ENCODE results near the gene PPP1R9B.

Gene PPP1R9B

DNA sequence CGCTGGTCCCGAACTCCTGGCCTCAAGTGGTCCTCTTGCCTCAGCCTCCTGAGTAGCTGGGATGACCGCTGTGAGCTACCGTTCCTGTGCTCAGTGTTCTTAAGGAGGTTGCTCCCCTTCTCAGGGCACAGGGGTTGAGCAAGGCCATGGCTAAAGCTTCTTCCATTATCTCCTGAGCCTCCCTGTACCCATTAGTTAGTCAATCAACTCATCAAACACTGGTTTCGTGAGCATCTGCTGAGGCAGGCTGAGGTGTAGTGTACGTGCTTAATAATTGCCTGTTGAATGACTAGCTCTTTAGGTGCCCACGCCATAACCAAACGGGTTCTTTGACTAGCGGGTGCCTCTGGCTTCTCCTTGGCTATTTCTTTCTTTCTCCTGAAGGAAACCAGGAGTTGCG, 27.0 kb upstream of the PPP1R9B start:
- no peak for DNase-seq (ENCODE audit: low spot score)
- TF ChIP-seq, protein P1, sequence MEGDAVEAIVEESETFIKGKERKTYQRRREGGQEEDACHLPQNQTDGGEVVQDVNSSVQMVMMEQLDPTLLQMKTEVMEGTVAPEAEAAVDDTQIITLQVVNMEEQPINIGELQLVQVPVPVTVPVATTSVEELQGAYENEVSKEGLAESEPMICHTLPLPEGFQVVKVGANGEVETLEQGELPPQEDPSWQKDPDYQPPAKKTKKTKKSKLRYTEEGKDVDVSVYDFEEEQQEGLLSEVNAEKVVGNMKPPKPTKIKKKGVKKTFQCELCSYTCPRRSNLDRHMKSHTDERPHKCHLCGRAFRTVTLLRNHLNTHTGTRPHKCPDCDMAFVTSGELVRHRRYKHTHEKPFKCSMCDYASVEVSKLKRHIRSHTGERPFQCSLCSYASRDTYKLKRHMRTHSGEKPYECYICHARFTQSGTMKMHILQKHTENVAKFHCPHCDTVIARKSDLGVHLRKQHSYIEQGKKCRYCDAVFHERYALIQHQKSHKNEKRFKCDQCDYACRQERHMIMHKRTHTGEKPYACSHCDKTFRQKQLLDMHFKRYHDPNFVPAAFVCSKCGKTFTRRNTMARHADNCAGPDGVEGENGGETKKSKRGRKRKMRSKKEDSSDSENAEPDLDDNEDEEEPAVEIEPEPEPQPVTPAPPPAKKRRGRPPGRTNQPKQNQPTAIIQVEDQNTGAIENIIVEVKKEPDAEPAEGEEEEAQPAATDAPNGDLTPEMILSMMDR (IDR thresholded peaks at IDR 0.05), result no peak
- H3K27ac ChIP-seq, result peak overlapping the region; percentile 93
- peak overlapping the region; percentile 23 for H3K4me3 ChIP-seq

DNA sequence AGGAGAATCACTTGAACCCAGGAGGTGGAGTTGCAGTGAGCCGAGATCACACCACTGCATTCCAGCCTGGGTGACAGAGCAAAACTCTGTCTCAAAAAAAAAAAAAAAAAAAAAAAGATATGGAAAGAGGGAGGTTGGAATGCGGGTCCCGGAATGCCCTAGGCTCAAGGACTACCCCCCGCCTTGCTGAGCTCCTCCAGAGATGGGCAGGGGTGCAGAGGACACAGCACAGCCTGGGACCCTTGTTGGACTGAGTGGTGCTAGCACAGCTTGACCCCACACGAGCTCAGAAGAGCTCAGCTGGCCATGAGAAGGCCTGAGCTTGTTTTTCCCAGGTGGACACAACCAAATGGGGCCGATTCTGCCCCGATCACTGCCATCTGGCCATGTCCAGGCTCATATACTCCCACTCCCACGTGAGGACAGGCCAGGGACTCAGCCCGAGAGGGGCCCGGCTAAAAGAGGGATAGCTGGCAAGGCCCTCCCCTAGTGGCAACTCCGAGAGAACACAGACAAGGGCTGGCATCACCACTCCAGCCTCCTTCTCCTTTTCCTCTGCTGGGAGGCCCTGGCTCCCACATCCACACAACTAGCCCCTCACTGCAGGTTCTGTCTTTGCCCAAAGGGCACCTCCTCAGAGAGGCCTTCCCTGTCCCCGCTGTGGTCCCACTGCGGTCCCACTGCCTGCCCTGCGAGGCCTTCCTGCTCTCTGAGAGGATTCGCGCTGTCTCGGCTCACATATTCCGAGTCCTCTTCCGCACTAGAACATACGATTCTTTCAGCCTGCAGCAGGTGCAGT, 26.3 kb upstream of the PPP1R9B start:
- no peak for DNase-seq (ENCODE audit: low spot score)
- Histone ChIP-seq H3K4me3 (no peak overlapping the region), H3K27ac (peak overlapping the region; percentile 93)
- TF ChIP-seq, protein P1 (IDR thresholded peaks at IDR 0.05), result no peak

DNA sequence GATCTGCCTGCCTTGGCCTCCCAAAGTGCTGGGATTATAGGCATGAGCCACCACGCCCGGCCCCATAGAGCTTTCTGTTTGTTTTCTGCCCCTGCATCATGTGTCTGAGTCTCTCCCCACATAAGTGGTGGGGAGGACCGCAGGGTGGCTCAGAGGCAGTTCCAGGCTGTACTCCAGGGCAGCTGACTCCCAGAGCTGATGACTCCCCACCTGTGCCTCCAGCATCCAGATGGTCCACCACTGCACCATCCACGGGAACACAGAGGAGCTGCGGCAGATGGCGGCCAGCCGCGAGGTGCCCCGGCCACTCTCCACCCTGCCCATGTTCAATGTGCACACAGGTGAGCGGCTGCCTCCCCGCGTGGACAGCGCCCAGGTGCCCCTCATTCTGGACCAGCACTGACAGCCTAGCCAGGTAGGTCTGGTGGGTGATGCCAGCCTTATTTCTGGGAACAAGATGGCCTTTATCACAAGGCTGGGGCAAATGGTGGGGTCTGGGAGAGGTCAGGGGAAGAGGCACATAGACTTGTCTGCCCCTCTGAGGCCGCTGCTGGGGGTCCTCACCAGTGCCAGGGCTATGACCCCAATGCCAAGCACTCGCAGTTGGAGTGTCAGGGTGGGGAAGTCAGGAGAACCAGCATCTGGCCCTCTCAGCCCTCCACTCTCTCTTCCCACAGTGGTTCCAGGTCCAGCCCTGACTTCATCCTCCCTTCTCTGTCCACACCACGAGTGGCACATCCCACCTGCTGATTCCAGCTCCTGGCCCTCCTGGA, 24.7 kb upstream of the PPP1R9B start:
- Histone ChIP-seq H3K4me3 (no peak overlapping the region), H3K27ac (peak overlapping the region; percentile 93)
- TF ChIP-seq, protein P1 (IDR thresholded peaks at IDR 0.05), result no peak
- DNase-seq (ENCODE audit: low spot score), result no peak

DNA sequence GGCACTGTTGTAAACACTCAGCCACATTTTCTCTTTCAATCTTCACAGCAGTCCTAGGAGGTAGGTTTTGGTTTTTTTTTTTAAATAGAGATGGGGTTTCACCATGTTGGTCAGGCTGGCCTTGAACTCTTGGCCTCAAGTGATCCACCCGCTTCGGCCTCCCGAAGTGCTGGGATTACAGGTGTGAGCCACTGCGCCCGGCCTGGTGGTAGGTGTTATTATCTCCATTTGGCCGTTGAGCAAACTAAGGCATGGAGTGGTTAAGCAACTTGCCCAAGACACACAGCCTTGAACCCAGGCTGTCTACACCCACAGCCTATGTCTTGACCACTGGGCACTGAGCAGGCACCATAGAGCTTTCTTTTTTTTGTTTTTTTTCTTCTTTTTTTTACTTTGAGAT, 24.0 kb upstream of the PPP1R9B start:
- Histone ChIP-seq H3K27ac (peak overlapping the region in 1 of 2 donors; percentile 93), H3K4me3 (no peak overlapping the region)
- TF ChIP-seq, protein P1 (IDR thresholded peaks at IDR 0.05), result no peak
- no peak for DNase-seq (ENCODE audit: low spot score)

DNA sequence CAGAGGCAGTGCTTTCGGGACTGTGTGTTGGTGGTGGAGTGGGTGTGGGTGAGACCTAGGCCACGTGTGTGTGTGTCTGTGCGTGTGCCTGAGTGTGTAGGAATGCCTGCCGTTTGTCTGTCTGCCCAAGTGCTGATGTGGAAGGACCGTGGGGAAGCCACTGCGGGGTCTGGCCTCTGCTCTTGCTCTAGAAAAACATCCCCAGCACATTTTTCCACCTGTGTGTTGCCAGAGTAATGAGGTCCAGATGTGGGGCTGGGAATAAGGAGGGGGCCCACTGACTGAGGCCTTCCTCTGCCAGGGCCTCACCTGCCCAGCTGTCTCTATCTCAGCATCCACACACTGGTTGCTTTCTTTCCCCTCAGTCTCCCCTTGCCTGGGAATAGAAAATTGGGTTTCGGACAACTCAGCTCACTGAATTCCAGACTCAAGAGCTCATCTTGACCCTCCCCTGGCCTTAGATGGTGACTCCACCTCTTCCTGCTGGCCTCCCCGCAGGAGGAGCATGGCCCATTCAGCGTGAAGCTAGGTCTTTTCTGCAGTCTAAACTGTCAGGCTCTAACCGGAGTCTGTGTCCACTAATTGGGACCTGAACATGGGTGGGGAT, 23.0 kb upstream of the PPP1R9B start:
- DNase-seq (ENCODE audit: low spot score), result no peak
- H3K27ac ChIP-seq, result peak overlapping the region; percentile 93 to 95

DNA sequence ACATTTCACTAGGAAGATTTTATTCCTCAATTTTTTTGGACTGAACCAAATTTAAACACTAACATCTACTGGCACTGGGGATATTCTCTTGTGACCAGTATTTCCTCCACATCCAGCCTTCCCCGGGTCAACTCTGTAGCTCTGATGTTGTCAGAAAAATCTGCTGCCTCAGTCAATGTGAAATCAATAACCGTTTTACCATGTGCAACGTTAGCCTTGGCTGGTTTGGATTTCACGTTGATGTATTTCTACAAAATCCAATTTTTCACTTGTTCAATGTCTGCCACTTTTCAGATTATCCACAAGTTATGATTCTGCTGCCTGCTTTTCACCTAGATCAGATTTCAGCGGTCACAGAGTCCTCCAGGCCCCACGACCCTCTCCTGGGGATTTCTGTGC, 22.5 kb upstream of the PPP1R9B start:
- DNase-seq (ENCODE audit: low spot score), result no peak
- no peak overlapping the region for H3K4me3 ChIP-seq
- TF ChIP-seq, protein P1 (IDR thresholded peaks at IDR 0.05), result no peak
- peak overlapping the region; percentile 93 to 95 for H3K27ac ChIP-seq

More for the DNA sequence above, 23.0 kb upstream of the PPP1R9B start:
- TF ChIP-seq, protein P1 (IDR thresholded peaks at IDR 0.05), result no peak
- H3K4me3 ChIP-seq, result no peak overlapping the region
